Measurements from ENCODE around the gene CTNNA1.
"Not testable (repeated sequence)": the region's sequence is repeated elsewhere in the genome, so short reads cannot be mapped to it uniquely, and the experiment has no call there.

The CTNNA1 gene

DNA sequence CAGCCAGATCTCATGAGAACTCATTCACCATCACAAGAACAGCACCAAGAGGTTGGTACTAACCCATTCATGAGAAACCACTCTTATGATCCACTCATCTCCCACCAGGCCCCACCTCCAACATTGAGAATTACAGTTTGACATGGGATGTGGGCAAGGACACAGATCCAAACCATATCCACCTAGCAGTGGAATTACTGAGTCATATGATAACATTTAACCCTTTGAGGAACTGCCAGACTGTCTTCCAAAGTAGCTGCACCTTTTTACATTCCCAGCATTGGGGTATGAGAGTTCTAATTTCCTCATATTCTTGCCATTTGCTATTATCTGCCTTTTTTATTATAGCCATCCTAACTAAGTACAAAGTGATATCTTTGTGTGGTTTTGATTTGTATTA, 51.9 kb downstream of the CTNNA1 start:
- no peak for DNase-seq (ENCODE audit: low read depth in 2 of 2, low spot score in 1 of 2)

DNA sequence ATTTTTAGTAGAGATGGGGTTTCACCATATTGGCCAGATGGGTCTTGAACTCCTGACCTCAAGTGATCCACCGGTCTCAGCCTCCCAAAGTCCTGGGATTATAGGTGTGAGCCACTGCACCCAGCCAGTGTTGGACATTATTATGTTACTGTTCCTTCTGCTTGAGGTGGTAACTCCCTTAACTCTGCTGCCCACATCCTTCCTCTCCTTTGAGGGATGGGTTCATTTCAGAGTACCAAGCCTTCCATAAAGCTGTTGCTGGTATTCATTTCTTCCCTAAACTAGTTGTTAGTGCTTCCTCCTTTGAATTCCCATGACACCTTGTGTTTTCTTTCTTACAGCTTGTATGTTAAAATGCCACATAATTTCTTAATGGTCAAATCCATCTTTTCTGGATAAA, 54.0 kb downstream of the CTNNA1 start:
- no peak for DNase-seq (ENCODE audit: low read depth in 2 of 2, low spot score in 1 of 2)

DNA sequence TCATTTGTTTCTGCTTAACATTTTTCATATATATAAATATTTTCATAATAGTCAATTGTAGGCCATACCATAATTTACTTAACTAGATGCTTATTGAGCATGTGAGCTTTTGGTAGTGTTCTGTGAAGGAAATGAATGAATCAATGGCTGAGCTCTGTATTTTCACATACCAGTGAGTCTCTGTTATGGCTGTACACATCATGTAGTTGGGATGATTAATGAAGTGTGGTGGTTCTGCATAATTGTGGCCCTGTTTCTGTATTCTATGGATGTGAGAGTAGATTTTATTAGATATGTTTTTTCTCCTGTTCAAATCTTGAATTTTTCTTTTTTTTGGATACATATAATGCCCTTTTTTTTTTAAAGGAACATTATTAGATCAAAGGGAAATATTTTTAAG, 56.2 kb downstream of the CTNNA1 start:
- DNase-seq (ENCODE audit: low read depth in 2 of 2, low spot score in 1 of 2): no peak

DNA sequence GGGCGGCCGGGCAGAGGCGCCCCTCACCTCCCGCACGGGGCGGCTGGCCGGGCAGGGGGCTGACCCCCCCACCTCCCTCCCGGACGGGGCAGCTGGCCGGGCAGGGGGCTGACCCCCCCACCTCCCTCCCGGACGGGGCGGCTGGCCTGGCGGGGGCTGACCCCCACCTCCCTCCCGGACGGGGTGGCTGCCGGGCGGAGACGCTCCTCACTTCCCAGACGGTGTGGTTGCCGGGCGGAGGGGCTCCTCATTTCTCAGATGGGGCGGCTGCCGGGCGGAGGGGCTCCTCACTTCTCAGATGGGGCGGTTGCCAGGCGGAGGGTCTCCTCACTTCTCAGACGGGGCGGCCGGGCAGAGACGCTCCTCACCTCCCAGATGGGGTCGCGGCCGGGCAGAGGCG, 57.6 kb downstream of the CTNNA1 start:
- not testable (repeated sequence) for DNase-seq (ENCODE audit: low read depth in 2 of 2, low spot score in 1 of 2)

DNA sequence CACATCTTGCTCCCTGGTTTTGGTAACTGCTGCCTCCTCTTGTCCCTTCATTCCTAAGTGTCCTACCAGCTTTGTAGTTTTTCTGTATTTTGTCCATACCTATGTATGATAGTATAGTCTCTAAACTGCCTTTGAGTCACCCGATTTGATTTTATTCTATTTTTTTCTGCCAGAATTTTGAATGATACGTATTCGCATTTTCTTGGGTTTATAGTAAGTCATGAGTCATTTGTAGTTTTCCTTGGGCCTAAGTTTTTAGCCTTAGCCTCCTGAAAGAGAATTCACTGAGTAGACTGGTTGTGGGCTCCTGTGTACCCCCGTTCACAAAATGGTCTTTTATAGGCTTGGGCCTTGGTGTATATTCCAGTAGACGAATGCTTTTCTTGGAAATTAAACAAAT, 62.3 kb downstream of the CTNNA1 start:
- DNase-seq (ENCODE audit: low read depth in 2 of 2, low spot score in 1 of 2): no peak

DNA sequence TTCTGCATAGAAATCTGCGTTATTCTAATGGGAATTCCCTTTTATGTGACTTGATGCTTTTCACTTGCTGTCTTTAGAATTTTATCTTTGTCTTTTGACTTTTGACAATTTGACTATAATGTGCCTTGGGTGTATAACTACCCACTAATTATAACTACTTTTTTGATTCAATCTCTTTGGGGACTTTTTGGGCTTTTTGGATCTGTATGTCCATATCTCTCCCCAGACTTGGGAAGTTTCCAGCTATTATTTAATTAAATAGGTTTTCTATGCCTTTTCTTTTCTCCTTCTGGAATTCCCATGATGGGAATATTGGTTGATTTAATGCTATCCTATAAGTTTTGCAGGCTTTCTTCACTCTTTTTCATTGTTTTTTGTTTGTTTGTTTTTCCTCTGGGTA, 64.0 kb downstream of the CTNNA1 start:
- DNase-seq (ENCODE audit: low read depth in 2 of 2, low spot score in 1 of 2): no peak

DNA sequence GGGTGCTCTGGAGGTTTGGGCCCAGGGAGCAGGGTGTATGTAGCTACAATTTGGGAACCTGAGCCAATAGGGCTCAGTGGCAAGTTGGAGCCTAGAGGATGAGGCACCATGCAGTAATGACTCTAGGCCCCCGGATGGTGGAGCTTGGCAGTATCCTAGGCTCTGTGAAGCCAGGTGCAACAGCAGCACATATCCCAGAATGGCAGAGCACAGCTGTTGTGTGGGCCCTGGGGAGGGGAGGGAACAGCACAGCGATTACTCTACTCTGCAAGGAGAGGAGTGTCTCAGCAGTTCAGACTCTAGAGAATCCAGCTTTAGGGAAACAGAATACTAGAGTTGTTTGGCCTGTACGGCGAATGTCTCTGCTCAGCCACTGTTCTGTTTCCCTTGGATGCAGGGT, 65.9 kb downstream of the CTNNA1 start:
- no peak for DNase-seq (ENCODE audit: low read depth in 2 of 2, low spot score in 1 of 2)

DNA sequence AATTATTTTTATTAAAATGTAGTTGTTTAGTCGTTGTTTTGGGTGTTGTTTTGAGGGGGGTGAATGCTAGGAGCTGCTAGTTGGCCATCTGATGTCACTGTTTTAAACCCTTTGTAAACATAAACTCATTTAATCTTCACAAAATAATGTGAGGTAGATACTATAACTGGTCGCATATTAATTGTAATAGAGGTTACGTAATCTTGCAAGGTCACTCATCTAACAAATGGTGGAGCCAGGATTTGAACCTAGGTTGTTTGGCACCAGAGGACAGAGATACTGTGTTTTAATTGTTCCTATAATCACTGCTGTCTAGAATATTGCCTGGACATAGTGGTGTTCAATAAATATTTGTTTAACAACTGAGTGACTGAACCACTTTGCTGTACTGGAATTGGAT, 67.5 kb downstream of the CTNNA1 start:
- DNase-seq (ENCODE audit: low read depth in 2 of 2, low spot score in 1 of 2): no peak

DNA sequence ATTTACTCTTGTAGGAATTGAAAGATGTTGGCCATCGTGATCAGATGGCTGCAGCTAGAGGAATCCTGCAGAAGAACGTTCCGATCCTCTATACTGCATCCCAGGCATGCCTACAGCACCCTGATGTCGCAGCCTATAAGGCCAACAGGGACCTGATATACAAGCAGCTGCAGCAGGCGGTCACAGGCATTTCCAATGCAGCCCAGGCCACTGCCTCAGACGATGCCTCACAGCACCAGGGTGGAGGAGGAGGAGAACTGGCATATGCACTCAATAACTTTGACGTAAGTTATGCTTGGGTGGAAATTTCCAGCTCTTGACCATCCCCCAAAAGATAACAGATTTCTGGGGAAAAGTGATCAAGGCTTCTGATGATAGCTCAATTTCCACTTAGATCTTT, 71.3 kb downstream of the CTNNA1 start:
- DNase-seq (ENCODE audit: low read depth in 2 of 2, low spot score in 1 of 2): no peak

DNA sequence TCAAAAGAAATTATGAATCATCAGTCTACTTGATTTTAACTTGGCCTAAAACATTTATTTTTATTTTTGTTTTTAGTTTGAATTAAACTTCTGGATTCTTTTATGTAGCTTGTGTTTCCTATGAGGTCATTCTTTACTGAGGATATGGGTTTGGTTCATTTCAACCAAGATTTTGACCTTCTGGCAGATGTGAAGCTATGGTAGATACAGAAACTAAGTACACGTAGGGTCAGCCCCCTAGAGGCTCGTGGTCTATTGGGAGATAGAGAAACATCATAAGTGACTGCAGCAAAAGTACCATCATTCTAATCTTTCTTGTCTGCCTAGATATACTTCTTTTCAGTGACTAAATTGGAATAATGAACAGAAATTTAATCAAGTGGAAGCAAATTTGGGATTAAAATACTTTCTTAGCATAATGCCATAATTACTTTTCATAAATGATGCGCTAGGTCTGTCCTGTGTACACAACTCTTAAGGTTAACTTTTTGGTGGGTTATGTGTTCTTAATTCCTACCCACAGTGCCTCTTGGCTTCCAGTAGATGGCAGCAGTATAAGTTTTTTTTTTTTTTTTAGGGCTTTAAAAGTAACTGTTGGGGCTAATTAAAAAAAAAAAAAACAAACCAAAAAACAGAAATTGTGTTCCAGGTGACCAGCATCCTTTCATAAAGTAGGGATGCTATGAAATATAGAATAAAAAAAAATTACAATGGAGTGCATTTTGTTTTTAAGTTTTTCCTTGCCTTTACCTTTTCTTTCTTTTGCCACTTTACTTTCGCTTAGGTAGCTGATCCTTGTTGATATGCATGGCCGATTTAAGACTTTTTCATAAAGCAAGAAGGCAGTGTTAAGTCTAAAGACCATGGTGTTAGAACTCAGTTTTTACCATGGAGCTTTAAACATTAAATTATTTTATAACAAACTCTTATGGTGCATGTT, 72.0 kb downstream of the CTNNA1 start:
- DNase-seq (ENCODE audit: low read depth in 2 of 2, low spot score in 1 of 2): no peak

DNA sequence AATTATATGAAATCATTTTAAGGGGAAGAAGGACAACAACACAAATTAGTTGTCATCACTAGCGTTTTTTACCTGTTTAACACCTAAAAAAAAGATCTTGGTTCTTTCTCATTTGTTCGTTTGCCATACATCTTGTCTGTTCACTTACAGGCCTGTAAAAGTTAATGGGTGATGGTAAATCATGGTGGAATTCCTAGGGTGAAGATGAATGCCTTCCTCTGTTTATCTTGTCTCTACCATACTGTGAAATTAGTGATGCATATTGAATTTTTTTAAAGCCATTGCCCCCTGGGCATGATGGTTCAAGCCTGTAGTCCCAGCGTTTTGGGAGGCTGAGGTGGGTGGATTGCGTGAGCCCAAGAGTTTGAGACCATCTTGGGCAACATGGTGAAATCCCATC, 75.3 kb downstream of the CTNNA1 start:
- no peak for DNase-seq (ENCODE audit: low read depth in 2 of 2, low spot score in 1 of 2)

DNA sequence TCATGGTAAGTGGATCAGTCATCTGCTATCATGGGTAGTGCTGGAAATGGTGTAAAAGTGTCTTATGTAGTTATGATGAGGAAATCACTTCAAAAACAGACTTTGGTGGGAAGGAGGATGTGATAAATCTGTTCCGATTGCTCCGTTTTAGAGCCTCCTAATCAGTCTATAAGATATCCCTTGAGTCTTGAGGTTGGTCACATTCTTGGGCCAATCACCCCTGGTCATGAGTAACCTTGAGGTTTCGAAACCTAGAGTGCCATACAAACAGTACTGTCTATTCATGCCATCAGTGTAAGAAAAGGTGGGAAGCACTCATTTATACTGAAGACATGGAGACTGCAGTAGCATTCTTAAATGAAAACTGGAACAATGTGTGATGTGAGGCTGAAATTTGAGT, 76.1 kb downstream of the CTNNA1 start:
- no peak for DNase-seq (ENCODE audit: low read depth in 2 of 2, low spot score in 1 of 2)

DNA sequence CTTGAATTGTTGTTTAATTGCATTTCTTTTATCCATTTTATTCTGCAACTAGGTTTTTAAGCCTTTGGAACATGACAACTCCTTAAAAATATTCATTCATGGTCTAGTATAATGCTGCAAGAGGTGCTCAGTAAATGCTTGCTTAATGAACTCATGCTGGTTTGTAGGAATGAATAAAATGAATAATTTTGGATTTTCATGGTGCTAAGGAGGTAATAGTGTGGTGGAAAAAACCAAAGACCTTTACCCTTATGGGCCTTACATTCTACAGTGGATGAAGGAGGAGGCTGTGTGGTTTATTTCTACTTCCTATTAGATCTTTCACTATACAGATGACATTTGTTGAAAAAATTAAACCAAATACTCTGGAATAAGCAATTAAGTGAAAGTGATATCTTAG, 78.5 kb downstream of the CTNNA1 start:
- DNase-seq (ENCODE audit: low read depth in 2 of 2, low spot score in 1 of 2): no peak

DNA sequence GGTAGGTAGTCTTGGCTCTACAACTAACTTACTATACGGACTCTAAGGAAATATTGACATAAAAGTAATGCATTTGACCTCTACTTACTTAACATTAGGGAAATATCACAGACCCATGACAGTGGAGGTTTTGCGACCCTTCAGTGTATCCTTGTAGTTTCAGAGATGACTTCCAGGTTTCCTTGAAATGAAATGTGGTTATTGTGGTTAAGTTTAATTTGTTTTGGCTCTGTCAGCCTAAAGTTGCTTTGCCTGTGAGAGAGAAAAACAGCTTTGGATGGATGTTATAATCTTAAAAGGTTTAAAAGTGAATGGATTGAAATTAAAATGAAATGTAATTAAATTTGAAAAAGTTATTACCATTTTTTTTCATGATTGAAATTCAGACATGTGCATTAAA, 79.0 kb downstream of the CTNNA1 start:
- no peak for DNase-seq (ENCODE audit: low read depth in 2 of 2, low spot score in 1 of 2)

DNA sequence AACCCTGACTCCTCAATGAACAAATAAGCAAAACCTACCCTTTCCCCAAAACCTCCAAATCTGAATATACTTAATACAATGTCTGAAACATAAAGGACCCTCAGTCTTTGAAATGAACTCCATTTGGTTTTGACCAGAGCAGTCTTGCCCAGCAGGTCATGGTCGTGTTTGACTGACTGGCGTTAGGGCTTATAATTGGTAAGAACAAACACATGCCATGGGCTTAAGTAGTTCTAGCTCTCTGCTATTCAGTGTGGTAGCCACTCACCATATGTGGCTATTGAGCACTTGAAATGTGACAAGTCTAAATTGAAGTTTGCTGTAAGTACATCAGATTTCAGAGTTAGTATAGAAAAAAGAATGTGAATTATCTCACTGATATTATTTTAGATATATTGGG, 79.9 kb downstream of the CTNNA1 start:
- no peak for DNase-seq (ENCODE audit: low read depth in 2 of 2, low spot score in 1 of 2)

DNA sequence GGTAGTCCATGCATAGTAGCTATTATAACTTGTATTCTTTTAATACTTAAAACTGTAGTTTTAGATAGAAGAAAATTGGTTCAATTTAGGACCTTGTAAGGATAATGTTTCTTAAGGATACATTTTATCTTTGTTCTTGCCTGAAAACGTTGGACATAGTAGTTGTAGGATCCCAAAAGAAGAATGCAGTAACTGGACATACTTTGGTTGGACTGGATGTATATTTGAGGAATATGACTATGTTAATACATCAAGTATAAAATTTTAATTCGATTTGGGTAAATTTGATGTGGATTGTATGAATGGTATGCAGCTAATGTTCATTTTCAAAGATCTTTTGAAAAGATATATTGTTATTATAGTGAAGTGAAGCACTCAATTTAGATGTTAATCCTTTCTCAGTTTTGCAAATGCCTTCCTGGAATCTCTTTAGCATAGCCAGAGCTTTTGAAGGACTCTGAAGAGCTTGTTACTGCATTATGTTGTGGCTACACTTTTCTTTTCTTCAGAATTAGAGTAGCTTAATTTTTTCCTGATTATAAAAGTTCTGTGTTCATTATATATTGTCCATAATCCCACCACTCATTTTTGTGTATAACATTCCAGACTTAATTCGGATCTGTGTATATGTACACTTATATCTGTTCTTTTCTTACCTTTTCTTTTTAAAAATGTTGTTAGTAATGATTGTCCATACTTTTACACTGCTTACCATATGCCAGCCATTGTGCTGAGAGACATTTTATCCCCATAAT, 80.7 kb downstream of the CTNNA1 start:
- DNase-seq (ENCODE audit: low read depth in 2 of 2, low spot score in 1 of 2): no peak

DNA sequence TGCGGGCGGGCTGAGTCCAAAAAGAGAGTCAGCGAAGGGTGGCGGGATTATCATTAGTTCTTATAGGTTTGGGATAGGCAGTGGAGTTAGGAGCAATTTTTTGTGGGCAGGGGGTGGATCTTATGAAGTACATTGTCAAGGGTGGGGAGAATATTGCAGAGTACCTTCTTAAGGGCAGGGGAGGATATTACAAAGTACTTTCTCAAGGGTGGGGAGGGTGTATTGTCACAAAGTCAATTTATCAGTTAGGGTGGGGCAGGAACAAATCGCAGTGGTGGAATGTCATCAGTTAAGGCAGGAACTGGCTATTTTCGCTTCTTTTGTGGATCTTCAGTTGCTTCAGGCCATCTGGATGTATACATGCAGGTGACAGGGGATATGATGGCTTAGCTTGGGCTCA, 81.6 kb downstream of the CTNNA1 start:
- not testable (repeated sequence) for DNase-seq (ENCODE audit: low read depth in 2 of 2, low spot score in 1 of 2)

DNA sequence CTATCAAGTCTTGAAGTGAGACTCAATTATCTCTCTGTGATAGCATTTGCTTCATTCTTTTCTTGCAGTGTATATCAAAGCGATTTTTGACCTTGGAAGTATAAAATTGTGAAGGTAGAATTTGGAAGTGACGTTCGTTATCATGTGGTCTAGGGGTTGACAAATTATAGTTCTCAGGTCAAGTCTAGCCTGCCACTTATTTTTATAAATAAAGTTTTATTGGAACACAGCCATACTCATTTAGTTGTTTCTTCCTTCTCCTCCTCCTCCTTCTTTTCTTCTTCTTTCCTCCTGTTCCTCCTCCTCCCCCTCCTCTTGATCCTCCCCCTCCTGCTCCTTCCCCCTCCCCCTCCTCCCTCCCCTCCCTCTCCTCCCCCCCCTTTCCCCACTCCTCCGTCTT, 83.9 kb downstream of the CTNNA1 start:
- DNase-seq (ENCODE audit: low read depth in 2 of 2, low spot score in 1 of 2): no peak

DNA sequence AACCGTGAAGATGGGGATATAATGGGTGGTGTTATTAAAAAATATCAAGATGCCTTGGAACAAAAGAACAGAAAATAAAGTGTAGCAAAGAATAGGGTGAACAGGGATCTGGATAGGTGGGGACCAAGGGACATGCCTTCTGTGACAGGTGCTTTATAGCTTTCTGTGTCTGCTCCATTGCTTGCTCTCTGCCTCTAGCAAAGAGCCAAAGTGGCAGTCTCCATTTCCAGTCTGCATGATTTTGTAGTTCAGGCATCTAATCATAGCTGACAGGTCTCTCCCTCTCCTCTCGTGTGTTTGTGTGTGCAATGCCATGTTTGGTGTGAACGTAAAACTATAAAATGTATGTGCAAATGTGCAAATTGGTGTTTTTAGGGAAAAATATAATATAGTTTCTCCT, 86.9 kb downstream of the CTNNA1 start:
- no peak for DNase-seq (ENCODE audit: low read depth in 2 of 2, low spot score in 1 of 2)

DNA sequence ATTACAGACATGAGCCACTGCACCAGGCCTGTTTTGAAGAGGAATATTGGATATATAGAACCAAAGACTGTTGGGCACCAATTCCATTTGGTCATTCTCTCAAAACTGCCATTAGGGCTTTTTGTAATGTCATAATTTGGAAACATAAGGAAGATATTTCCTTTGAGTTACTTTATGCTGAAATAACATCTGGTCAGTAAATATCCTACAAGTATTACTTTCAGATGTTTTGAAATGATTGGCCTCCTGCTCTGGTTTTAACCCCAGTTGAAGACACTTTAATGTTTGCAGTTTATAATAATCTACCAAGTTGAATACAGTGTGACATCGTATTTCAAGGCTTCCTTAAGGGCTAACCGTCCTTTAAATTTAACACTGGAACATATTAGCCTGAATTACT, 88.3 kb downstream of the CTNNA1 start:
- no peak for DNase-seq (ENCODE audit: low read depth in 2 of 2, low spot score in 1 of 2)

DNA sequence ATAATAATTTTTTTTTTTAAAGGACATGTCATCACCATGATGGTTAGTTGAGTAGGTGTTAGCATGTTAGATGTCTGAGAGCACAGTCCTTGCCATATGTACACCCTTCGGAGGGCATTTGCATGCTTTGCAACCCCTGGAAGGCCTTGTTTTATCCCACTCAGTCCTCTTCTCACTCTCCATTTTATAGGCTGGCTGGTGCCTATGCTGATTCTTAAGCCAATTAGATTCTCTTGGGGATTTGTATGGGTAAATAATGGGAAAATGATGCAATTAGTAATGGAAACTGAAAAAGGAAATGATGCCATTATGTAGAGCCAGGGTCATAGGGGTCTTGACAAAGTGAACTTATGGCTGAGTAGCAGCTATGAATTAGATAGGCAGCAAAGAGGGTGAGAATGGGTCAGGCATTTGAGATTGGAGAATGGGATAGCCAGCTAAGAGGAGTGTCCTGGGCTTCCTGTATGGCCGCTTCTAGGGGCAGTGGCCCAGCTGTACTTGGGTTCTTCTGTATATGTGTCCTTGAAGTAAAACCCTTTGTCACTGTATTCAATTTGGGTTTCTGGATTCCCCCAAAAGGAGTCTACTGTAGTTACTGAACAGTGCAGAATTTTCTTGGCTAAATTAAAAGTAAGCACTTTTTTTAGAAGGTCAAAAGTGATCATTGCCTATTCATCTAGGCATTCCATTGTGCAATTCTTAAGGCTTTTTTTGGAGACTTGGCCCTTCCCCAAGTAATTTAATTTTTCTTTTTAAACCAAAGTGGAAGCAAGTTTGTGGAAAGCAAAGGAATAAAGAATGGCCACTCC, 90.3 kb downstream of the CTNNA1 start:
- DNase-seq (ENCODE audit: low read depth in 2 of 2, low spot score in 1 of 2): no peak

DNA sequence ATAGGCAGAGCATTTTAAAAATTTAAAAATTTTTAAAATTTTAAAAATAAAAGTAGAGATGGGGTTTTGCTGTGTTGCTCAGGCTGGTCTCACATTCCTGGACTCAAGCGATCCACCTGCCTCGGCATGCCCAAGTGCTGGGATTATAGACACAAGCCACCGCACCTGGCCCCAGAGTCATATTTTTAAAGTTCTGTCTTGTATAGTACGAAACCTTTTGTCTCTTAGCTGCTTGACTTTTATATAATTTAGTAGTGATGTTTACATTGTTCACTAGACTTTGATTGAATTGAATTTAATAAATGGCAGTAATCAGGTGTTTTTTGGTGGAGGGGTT, 90.9 kb downstream of the CTNNA1 start:
- no peak for DNase-seq (ENCODE audit: low read depth in 2 of 2, low spot score in 1 of 2)

Data from stimulated activated CD8-positive, alpha-beta memory T cell treated with anti-CD3 and anti-CD28 coated beads, Interleukin-4, amount 100 ng/mL, for 4 hours (primary cell).